ENCODE results near the gene CFAP126. TPM values are rescaled to one million over a fixed set of nuclear protein-coding genes. Genes with fewer than 3 reads are reported as not detected.

CFAP126 gene
- total and polyA plus RNA-seq, 2 of the 13 experiments (the other 11 are each of a cell fraction or from before 2014, with no cell fraction given) = not detected

DNA sequence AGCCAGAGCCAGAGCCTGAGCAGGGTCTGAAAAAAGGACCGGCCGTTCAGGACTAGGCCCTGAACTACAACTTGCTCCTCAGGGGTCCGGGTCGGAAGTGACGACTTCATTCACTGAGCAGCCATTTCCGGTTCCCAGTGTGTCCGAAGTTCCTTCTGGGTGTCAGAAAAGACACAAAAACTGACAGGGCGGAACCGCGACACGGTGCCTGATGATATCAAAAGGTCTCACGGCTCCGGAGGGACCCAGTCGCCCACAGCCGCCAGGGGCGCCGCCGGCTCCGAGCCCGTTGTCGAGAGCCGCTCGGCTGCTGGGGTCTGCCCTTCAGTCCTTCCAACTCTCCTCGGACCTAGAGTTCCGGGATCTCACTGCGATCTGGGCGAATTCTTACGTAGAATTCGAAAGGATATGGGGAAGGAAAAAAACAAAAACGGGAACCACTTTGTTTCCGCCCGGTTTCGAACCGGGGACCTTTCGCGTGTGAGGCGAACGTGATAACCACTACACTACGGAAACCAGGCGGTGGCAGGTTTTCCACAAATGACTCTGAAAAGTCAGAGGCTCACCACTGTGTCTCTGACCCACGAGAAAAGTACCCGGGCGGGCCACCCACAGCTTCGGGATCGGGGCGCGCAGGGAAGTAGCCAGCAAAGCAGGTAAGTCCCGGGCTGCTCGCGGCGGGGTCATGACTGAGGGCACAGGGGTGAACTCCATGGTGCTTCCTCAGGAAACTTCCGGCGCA lies 31.8 kb upstream of the CFAP126 start (continued):
- TF ChIP-seq, protein P1, sequence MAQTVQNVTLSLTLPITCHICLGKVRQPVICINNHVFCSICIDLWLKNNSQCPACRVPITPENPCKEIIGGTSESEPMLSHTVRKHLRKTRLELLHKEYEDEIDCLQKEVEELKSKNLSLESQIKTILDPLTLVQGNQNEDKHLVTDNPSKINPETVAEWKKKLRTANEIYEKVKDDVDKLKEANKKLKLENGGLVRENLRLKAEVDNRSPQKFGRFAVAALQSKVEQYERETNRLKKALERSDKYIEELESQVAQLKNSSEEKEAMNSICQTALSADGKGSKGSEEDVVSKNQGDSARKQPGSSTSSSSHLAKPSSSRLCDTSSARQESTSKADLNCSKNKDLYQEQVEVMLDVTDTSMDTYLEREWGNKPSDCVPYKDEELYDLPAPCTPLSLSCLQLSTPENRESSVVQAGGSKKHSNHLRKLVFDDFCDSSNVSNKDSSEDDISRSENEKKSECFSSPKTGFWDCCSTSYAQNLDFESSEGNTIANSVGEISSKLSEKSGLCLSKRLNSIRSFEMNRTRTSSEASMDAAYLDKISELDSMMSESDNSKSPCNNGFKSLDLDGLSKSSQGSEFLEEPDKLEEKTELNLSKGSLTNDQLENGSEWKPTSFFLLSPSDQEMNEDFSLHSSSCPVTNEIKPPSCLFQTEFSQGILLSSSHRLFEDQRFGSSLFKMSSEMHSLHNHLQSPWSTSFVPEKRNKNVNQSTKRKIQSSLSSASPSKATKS (CRISPR knock-in tag; IDR thresholded peaks at IDR 0.05) = 0 out of 2 replicates have a peak, but pooled peaks have one; percentile 67
- no peak for TF ChIP-seq TCF7L2 (IDR thresholded peaks at IDR 0.05; ENCODE audit: low read depth, low read length)
- peak; percentile 80; the same call in 1 of the 2 replicates for TF ChIP-seq NAIF1 (CRISPR knock-in tag; IDR thresholded peaks at IDR 0.05; ENCODE audit: borderline replicate concordance)
- peak; percentile 90 for TF ChIP-seq ZNF317 (CRISPR knock-in tag; IDR thresholded peaks at IDR 0.05)
- TF ChIP-seq, protein P2, sequence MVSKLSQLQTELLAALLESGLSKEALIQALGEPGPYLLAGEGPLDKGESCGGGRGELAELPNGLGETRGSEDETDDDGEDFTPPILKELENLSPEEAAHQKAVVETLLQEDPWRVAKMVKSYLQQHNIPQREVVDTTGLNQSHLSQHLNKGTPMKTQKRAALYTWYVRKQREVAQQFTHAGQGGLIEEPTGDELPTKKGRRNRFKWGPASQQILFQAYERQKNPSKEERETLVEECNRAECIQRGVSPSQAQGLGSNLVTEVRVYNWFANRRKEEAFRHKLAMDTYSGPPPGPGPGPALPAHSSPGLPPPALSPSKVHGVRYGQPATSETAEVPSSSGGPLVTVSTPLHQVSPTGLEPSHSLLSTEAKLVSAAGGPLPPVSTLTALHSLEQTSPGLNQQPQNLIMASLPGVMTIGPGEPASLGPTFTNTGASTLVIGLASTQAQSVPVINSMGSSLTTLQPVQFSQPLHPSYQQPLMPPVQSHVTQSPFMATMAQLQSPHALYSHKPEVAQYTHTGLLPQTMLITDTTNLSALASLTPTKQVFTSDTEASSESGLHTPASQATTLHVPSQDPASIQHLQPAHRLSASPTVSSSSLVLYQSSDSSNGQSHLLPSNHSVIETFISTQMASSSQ (IDR thresholded peaks at IDR 0.05; ENCODE audit: low read depth) = peak; percentile 26; the same call in 1 of the 2 replicates
- TF ChIP-seq, protein P2 (CRISPR knock-in tag; IDR thresholded peaks at IDR 0.05; ENCODE audit: borderline replicate concordance) = peak; percentile 53
- peak; percentile 79 for TF ChIP-seq BORCS8-MEF2B (CRISPR knock-in tag; IDR thresholded peaks at IDR 0.05)
- 0 out of 2 replicates have a peak, but pooled peaks have one; percentile 15 for TF ChIP-seq HCFC1 (IDR thresholded peaks at IDR 0.05; ENCODE audit: low read depth, low read length)
- TF ChIP-seq, protein P3, sequence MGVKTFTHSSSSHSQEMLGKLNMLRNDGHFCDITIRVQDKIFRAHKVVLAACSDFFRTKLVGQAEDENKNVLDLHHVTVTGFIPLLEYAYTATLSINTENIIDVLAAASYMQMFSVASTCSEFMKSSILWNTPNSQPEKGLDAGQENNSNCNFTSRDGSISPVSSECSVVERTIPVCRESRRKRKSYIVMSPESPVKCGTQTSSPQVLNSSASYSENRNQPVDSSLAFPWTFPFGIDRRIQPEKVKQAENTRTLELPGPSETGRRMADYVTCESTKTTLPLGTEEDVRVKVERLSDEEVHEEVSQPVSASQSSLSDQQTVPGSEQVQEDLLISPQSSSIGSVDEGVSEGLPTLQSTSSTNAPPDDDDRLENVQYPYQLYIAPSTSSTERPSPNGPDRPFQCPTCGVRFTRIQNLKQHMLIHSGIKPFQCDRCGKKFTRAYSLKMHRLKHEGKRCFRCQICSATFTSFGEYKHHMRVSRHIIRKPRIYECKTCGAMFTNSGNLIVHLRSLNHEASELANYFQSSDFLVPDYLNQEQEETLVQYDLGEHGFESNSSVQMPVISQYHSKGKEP (CRISPR knock-in tag; IDR thresholded peaks at IDR 0.05) = no peak
- TF ChIP-seq KLF12 (CRISPR knock-in tag; IDR thresholded peaks at IDR 0.05; ENCODE audit: borderline replicate concordance) = peak; percentile 50; the same call in 1 of the 2 replicates
- TF ChIP-seq, protein P4, sequence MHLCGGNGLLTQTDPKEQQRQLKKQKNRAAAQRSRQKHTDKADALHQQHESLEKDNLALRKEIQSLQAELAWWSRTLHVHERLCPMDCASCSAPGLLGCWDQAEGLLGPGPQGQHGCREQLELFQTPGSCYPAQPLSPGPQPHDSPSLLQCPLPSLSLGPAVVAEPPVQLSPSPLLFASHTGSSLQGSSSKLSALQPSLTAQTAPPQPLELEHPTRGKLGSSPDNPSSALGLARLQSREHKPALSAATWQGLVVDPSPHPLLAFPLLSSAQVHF (CRISPR knock-in tag; IDR thresholded peaks at IDR 0.05) = 0 out of 2 replicates have a peak, but pooled peaks have one; percentile 65
- no peak for TF ChIP-seq CCAR2 (optimal IDR thresholded peaks at IDR 0.05; ENCODE audit: low read depth, low read length)
- TF ChIP-seq, protein P5, sequence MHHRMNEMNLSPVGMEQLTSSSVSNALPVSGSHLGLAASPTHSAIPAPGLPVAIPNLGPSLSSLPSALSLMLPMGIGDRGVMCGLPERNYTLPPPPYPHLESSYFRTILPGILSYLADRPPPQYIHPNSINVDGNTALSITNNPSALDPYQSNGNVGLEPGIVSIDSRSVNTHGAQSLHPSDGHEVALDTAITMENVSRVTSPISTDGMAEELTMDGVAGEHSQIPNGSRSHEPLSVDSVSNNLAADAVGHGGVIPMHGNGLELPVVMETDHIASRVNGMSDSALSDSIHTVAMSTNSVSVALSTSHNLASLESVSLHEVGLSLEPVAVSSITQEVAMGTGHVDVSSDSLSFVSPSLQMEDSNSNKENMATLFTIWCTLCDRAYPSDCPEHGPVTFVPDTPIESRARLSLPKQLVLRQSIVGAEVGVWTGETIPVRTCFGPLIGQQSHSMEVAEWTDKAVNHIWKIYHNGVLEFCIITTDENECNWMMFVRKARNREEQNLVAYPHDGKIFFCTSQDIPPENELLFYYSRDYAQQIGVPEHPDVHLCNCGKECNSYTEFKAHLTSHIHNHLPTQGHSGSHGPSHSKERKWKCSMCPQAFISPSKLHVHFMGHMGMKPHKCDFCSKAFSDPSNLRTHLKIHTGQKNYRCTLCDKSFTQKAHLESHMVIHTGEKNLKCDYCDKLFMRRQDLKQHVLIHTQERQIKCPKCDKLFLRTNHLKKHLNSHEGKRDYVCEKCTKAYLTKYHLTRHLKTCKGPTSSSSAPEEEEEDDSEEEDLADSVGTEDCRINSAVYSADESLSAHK (CRISPR knock-in tag; IDR thresholded peaks at IDR 0.05; ENCODE audit: borderline replicate concordance) = no peak
- no peak for TF ChIP-seq ATF7 (IDR thresholded peaks at IDR 0.05)
- no peak for TF ChIP-seq ATF7 (CRISPR knock-in tag; IDR thresholded peaks at IDR 0.05)

Data from HepG2 (cell line).